HG02642 (cell line): ENCODE results near the gene AMH.
"Not testable (repeated sequence)": the region's sequence is repeated elsewhere in the genome, so short reads cannot be mapped to it uniquely, and the experiment has no call there.

Experiments
- ATAC-seq: cut with Tn5 transposase; IDR thresholded peaks from one replicate; pipeline ENCODE4 v1.9.1; 2021; ENCODE audit warnings: mild to moderate bottlenecking; ENCODE audit not compliant: unreplicated experiment, poor library complexity

AMH gene

DNA sequence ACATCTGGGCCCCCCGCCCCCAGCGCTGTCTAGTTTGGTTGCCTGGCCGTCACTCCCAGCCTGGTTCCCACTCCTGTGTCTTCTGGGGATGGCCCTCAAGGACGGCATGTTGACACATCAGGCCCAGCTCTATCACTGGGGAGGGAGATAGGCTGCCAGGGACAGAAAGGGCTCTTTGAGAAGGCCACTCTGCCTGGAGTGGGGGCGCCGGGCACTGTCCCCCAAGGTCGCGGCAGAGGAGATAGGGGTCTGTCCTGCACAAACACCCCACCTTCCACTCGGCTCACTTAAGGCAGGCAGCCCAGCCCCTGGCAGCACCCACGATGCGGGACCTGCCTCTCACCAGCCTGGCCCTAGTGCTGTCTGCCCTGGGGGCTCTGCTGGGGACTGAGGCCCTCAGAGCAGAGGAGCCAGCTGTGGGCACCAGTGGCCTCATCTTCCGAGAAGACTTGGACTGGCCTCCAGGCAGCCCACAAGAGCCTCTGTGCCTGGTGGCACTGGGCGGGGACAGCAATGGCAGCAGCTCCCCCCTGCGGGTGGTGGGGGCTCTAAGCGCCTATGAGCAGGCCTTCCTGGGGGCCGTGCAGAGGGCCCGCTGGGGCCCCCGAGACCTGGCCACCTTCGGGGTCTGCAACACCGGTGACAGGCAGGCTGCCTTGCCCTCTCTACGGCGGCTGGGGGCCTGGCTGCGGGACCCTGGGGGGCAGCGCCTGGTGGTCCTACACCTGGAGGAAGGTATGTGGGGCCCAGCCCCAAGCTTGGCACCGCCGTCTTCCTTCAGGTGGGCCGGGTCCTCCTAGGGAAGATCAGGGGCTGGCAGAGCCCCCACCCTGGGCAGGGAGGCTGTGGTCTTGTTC, at the start of gene AMH:
Gene AMH, plus strand, starts transcription at position 314 of the 857 bp plus-strand sequence. Its CDS starts 10 bp downstream, at position 324.
- no peak for ATAC-seq

DNA sequence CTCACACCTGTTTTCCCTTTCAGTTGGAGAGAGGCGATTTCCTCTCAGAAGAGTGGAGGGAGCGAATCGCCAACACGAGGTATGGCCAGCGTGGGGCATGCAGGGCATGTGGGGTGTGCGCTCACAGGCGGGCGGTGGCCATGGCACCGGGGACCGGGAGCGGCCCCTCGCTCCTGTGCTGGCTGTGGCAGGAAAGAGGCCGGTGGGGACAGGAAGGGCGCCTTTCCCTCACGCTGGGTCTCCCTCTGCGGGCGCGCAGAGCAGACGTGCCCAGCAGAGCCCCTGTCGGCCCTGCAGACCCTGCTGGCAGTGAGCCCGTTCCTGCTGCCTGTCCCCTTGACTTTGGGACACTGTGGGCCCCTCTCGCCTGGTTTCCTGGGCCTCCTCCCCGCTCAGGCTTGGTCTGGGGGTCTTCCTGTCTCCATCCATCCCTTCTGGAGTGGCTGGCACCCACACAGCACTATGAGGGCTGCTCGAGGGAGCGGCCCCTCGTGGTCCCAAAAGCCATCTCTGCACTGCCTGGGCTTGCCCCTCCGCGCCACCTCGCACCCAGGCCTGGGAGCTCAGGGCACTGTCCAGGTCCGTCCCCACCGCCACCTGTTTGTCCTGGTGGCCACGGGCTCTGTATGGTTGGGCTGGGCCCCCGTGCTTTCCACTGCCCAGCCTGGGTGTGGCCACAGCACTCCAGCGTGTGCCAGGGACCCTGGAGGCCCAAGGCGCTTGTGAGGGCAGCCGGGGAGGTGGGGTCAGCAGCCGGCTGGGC, 49.1 kb upstream of the AMH start:
- ATAC-seq, result no peak

- ATAC-seq, result not testable (repeated sequence)
These were observed 48.4 kb upstream of the AMH start for GRCh38 chr19:2200624-2201294.

GRCh38 chr19:2201473-2202148, 47.5 kb upstream of the AMH start:
- no peak for ATAC-seq

- ATAC-seq, result no peak
These were observed 46.8 kb upstream of the AMH start for GRCh38 chr19:2202366-2202765.

- no peak for ATAC-seq
These were observed 42.1 kb upstream of the AMH start for GRCh38 chr19:2207008-2207407.

DNA sequence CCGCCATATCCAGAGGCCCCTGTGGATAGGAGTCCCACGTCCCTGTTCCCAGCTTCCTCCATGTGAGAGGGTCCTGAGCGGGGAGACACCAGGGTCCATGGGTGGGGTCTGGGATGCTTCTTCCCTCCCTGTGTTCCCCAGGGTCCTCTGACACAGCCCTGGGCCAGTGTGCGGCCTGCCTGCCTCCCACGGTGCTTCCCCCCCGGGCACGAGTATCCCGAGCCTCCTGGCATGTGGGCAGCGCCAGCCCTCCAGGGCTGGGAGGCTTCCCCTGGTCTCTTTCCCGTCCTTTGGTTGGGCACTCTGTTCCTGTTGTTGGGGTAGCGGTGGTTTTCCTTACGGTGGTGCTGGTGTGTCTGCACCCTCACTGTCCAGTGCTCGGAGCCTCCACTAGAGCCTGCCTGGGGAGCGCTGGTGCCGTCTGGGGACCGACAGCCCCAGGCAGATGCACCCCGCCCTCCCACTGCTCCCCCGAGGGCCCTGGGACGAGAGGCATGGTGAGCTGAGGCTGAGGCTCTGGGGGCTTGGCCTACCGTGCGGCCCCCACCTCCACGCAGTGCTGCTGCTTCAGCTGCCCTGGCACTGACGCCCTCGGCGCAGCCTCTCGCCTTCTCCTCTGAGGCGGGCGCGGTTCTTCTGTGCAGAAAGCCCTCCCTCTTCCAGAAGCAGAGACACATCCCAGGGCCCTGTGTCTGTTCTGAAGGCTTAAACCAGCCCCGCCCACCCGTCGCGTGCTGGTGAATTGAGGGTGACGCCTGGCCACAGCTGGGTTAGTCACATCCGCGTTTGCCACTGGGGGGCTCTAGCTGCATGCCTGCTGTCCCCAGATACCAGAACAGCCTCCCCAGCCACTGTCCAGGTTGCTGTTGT, 40.9 kb upstream of the AMH start:
- no peak for ATAC-seq

DNA sequence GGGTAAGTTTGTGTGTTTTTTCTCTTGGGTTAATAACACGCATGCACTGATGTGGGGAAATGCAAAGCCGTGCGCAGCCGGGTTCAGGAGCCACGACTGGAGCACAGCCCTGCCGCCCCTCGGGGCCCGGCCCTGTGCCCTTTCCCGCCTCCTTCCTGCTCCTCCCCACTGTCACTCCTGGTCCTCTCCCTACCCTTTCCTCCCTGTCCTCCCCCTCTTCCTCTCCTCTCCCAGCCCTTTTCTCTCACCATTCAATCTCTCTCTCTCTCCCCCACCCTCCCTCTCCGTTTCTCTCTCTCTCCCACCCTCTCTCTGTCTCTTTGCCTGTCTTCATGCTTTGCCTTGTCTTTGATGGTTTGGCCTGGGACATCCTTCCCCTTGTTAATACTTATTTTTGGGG, 40.1 kb upstream of the AMH start:
- ATAC-seq, result no peak

DNA sequence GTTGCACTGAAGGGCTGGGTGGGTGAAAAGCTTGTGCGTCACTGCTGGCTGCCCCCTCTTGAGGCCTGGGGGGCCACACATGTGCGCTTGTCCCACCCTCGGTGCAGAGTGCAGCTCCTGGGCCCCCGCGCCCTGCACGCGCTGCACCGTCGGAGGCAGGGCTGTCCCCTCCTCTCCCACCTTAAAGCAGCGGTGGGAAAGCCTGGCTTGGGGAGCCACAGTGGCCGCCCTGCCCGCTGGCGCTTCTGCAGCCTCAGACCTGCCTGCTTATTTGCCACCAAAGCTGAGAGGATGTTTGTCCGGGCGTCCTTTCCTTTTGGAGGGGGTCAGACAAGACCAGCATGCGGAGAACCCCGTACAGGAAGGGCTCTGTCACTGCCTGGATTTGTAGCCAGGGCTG, 39.7 kb upstream of the AMH start:
- ATAC-seq, result no peak

GRCh38 chr19:2210206-2210605, 38.9 kb upstream of the AMH start:
- ATAC-seq, result no peak

GRCh38 chr19:2210987-2211740, 38.0 kb upstream of the AMH start:
- ATAC-seq, result no peak

DNA sequence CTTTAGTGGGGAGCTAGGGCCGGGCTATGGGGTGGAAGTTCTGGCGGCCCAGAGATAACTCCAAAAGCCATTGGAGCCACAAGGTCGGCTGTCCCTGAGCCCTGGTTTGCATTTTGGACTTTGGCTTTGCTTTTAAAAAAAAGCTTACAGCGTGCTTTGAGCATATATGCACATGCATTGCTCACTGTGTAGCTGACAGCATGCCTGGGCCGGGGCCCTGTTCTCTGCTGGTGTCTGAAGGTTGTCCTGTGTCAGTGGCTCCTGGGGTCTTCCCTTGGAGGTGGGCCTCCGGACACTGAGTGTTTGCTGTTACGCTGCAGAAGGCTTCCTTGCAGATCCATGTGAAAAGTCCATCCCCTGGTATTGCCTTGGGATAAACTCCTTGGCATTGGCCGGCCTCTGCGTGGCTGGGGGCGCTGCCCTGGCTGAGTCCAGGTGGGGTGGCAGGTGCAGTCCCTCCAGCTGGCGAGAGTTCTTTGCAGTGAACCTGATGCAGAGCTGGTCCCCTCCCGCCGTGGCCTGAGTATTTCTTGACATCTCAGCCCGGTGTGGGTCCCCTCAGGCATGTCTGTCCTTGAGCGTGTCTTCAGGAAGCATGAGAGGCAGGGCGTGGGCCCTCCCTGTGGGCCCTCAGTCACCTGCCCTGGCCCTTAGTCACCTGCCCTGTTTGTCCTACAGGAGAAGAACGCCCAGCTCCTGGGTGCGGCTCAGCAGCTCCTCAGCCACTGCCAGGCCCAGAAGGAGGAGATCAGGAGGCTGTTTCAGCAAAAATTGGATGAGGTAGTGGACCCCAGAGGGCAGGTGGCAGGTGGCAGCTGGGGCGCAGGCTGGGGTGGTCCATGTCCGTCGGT, 36.0 kb upstream of the AMH start:
- ATAC-seq, result no peak

GRCh38 chr19:2213799-2214198, 35.3 kb upstream of the AMH start:
- ATAC-seq, result no peak

DNA sequence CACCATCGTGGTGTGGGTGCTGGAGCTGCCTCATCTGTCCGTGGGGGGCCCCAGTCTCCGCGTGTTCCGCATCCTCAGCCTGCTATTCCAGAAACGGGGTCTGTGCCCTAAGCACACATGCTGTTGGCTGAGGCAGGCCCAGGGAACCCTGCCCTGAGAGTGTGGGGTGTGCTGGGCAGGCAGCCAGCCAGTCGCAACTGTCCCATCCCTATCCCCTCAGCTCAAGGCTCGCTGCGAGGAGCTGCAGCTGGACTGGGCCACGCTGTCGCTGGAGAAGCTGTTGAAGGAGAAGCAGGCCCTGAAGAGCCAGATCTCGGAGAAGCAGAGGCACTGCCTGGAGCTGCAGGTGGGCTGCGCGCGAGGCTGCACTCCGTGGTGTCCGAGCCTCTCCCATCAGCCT, 34.9 kb upstream of the AMH start:
- ATAC-seq, result no peak

DNA sequence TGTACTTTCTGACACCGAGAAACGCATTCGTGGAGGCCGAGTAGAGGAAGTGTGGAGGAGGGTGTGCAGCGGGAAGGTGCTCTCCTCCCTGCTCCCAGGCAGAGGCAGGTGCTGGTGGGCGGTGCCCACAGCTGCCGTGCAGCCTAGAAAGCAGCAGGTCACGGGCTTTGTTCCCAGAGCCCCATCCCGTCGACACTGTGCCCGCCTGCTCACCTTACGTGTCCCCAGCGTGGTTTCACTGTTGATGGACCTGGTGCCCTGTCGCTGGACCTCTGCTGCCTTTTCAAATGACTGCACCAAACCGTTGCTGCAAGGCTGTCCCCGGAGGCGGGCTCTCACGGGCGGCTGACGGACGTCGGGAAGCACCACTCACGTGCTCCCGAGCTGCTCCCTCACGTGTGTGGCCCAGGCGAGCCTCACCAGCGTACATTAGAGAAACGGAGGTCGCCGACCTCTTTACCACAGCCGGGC, 33.8 kb upstream of the AMH start:
- ATAC-seq, result no peak

GRCh38 chr19:2216361-2217225, 32.5 kb upstream of the AMH start:
- ATAC-seq, result no peak

GRCh38 chr19:2217591-2217990, 31.5 kb upstream of the AMH start:
- ATAC-seq, result no peak
